Stimulated activated CD4-positive, alpha-beta T cell treated with anti-CD3 and anti-CD28 coated beads, Interleukin-1b, Interleukin-23, amount 100 ng/mL, for 4 hours (primary cell): ENCODE data around the gene CTU1.

Experiments used
- DNase-seq, 2 donors: peaks; one replicate each; pipeline ENCODE4 v3.0.0-alpha.2; 2020; ENCODE audit warnings: low read depth in 2 of 2

The CTU1 gene

GRCh38 chr19:51082611-51083010, 25.6 kb downstream of the CTU1 start, which contains the start of gene KLK14:
Gene KLK14 (minus strand): TSS chr19:51082887. CDS start chr19:51082614, 273 bp downstream.
- no peak for DNase-seq

GRCh38 chr19:51081476-51081875, 26.7 kb downstream of the CTU1 start:
- no peak for DNase-seq

DNA sequence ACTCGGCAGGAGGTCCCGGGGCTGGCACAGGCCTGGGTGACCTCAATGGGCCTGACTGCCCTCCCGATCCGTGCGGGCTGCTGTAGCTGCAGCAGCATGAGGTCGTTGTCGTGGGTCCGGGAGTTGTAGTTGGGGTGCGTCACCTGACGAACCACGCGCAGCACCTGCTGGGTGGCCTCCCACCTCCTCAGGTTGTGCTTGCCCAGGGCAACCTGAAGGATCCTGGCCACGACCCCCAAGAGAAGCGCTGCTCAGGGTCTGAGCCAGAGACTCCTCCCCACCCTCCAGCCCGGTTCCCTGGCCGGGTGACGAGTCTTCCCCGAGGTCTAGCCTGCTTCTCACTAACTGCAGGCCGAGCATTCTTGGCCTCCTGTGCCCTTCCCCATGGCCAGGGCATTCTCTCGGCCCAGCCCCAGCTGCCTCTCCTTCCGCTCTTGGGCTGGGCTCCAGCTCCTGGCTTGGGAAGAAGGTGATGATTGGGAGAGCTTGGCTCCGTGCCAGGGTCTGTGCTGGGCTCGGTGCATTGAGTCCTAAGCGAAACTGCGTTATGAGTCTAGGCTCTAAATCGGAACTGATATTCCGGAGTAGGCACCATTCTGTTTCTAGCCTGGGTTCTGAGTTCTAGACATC, 28.6 kb downstream of the CTU1 start:
- DNase-seq, result no peak

- no peak for DNase-seq
These were observed 29.5 kb downstream of the CTU1 start for GRCh38 chr19:51078731-51079130.

GRCh38 chr19:51078104-51078503, 30.1 kb downstream of the CTU1 start:
- no peak for DNase-seq

DNA sequence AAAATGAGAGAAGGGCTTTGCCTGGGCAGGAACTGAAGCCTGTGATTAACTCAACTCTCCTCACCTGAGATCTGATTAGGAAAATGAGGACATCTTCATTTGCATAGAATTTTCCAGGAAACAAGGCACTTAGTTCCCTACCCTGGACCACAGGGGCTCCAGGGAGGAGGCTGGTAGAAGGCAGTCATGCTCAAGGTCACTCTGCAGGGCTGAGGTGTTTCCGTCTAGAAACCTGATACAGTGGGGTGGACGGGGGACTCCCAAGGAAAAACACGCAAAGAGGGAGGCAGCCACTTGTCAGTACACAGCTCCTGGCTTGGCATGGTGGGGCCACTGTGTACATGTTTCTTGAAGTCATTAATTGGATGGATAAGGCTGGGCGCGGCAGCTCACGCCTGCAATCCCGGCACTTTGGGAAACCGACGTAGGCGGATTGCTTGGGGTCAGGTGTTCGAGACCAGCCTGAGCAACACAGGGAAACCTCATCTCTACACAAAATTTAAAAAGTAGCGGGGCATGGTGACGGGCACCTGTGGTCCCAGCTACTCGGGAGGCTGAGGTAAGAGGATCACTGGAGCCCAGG, 31.5 kb downstream of the CTU1 start:
- no peak for DNase-seq

DNA sequence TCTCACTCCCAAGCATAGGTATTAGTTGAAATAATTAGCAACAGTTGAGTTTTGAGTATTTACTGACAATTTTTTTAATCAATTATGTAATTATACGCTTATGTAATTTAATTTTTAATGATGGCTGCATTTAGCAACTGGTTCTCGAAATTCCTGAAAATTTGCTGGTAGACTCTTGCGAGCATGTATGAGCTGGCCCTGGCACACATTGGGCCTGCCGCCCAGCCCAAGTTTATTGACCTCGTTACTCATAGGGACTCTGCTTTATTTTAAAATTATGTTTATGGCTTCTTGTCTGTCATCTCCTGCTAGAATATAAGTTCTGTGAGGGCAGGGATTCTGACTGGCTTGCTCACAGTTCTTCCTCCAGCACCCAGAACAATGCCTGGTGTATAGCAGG, 32.2 kb downstream of the CTU1 start:
- no peak for DNase-seq

DNA sequence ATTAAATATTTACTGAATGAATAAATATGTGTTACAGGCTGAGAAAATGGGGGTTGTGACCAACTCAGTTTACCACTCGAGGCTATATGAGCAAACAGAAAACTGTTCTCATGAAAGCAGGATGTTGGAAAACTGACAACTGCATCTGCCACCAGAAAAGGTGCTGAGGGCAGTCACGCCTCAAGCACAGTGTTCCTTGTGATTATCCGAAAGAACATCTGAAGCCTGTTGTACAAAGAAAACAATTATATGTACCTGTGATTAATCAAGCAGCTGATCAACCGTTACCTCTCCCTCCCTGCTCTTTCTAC, 37.2 kb downstream of the CTU1 start:
- DNase-seq, result no peak

DNA sequence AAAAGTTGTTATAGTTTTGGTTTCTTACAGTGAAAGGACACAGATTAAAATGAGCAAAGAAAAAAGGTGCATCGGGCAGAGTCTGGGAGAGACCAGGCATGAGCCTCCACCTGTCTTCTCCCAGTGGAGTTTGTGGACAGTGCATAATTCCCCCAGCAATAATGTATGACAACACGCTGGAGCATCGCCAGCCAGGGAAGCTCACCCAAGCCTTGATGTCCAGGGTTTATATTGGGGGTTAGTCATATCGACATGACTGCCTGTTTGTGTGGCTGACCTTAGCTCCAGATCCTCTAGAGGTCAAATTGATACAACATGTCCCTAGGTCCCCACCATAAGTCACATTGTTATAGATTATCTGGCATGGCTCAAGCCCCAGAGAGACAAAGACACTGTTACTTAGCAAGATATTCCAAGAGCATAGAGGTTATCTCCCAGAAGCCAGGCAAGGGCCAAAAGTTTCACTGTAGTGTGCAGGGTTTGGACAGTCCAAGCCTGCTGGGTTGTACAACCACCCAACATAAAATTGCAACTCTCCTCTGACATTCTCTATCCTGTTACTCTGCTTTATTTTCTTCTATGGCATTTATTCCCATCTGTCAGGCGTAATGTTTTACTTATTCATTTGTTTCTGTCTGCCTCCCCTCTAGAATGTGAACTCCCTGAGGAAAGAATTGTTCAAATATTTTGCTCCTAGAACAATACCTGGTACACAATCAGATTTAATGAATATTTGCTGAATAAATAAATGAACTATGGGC, 37.7 kb downstream of the CTU1 start:
- no peak for DNase-seq

DNA sequence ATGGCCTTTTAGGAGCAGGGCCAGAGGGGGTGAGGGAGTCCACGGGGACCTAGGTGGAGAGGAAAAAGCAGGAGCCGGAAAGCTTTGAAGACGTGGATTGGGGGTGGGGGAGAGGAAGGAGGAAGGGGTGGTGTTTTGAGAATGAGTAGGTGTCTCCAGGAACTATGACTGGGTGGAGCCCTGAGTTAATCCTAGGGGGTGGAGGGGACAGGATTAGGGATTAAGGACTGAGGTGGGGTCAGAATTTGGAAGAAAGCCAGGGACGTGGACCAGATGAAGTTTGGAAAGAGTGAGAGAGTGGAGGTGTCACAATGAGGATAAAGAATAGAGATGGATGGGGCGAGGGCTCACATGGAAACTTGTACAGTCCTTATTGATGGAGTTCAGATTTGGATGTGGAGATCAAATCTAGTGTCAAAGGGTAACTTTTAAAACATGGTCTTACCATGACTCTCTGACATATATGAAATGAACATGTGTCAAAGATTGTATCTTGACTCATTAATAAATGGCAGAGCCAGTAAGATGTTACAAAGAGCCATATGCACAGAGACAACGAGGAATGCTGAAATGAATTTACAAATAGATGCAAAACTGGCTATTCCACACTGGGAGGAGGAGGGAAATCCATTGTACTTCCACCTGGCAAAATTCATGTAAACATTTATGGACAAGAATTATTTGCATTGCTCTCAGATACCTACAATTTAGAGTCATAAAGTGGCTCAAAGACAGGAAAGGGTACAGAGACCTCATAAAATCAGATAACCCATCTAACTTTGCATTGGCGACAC, 41.6 kb downstream of the CTU1 start:
- DNase-seq, result no peak

- DNase-seq, result no peak
These were observed 42.8 kb downstream of the CTU1 start for GRCh38 chr19:51065221-51065960.

DNA sequence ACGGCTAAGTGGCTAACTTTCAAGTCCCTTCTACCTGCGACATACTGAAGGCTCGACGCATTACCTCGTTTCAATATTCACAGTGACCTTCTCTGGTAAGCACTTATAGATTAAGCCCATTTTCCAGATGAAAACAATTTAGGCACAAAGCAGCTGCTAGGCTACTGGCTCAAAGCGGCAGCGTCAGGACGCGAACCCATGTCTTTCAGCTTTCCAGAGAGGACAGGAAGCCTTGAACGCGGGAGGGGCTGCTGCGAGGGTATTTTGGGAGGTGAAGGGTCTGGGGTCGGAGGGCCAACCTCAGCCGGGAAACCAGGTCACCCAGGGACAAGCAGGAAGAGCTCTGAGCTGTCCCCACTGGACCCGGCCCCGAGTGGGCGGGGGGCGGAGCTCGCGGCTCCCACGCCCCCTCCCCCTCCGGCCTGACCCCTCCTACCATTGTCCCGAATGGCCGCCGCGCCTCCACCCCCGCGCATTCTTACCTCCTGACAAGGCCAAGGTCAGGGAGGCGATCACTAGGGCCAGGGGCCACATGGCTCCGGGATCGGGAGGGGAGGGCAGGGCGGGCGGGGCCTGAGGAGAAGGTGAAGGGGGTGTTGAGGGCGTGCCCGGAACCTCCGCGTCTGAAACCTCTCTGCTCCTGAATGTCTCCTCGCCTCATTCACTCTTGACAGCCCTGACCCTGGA, 43.5 kb downstream of the CTU1 start, which contains the start of gene KLK13:
TSS of gene KLK13 (minus strand) at position 559 of the 687 bp plus-strand sequence. CDS start at position 534, 25 bp downstream.
- DNase-seq, result no peak

DNA sequence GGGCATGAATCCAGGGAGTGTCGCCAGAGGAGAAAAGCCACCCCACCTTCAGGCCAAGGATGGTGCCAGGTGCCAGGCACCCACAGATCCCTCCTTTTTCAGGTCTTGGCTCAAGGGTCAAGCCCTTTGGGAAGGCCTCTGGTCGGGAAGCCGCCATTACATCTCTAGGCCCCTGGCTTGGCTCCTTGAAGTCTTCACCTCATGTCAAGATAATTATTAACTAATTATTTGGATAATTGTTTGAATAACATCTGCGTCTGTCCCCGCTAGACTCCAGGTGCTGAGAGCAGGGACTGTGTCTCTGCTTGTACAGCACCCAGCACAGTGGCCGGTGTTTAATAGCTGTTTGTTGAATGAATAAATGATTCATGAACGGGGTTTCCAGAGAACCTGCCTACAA, 44.5 kb downstream of the CTU1 start:
- no peak for DNase-seq

GRCh38 chr19:51060973-51061372, 47.2 kb downstream of the CTU1 start:
- DNase-seq, result no peak

DNA sequence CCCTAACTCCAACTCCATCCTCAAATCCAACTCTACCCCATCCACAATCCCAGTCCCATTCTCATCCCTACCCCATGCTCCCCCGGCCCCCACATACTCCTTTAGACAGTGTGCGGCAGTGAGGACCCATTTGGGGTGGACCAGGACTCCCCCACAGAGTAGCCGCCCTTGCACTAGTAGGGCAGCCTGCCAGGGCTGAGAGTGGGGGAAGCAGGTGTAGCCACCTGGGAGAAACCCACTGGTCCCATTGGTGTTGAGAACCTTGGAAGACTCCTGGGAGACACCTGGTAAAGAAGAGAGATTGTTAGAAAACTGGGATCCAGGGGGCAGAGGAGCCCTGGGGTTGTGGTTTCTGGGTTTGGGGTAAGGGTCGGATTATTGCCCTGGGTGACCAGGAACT, 47.9 kb downstream of the CTU1 start:
- DNase-seq, result no peak

DNA sequence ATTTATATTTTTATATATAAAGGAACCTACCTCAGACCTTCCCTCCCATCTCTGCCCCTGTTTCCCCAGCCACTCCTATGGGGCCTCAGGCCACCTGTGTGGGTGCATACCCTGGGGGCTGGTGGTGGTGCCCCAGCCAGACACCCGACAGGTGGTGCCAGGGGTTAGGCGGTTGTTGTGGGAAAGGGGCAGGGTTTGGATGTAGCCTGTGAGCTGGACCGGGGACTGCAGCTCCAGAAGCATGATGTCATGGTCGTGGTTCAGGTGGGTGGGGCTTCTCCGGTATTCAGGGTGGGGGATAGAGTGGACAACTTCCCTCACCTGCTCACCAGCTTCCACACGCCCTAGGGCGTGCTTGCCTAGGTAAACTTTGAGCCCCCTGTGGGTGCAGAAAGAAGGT, 48.5 kb downstream of the CTU1 start:
- no peak for DNase-seq

DNA sequence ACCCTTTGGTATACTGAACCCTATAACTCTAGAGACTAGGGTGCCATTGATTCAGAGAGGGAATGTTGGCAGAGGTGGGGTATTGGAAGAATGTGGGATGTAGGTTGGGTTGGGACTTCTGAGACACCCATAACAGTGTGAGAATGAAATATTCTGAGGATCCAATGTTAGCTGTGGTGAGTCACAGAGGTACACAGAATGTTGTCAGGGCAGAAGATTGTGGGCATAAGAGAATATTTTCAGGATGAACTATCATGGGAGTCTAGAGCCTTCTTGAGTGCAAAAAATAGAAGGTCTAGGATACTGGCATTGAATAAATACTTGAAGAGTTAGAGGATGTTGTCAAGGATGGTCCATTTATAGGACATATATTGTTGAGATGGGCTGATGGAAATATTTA, 52.3 kb downstream of the CTU1 start:
- DNase-seq, result no peak
